B cell (primary cell): ENCODE results near the gene TLR5. TPM values are rescaled to one million over a fixed set of nuclear protein-coding genes. Genes with fewer than 3 reads are reported as not detected.

Source experiments
- ATAC-seq: fragments of 200-7000 bp; cut with Tn5 transposase; one replicate; pipeline ENCODE4 v1.10.0; 2021; ENCODE audit warnings: low read depth, mild to moderate bottlenecking, moderate number of reproducible peaks, moderate library complexity
- CTCF ChIA-PET: fragments of 350-600 bp; sonication (Branson Sonifier 250); formaldehyde crosslinking; loops from one replicate; lab custom pipeline; 2021; ENCODE audit warnings: antibody characterized with exemption, inconsistent platforms; lab: Charles Lee
- POLR2A ChIA-PET: fragments of 350-600 bp; sonication (Branson Sonifier 250); formaldehyde crosslinking; loops from one replicate; lab custom pipeline; 2021; ENCODE audit warnings: antibody characterized with exemption; lab: Charles Lee
- DNase-seq: peaks from one replicate; pipeline ENCODE4 v3.0.0; 2013
- H2AFZ ChIP-seq: 2 replicates; pipeline ENCODE4 v1.6.1; 2012; ENCODE audit warnings: mild to moderate bottlenecking, low read depth, low read length; ENCODE audit not compliant: insufficient read depth, poor library complexity, severe bottlenecking
- H3K27ac ChIP-seq, 2 donors: 1 replicate in 1 of 2; 2 replicates in 1 of 2; pipeline ENCODE4 v1.5.1; 2012 to 2013; ENCODE audit warnings: low read length in 2 of 2, mild to moderate bottlenecking in 2 of 2, moderate library complexity in 1 of 2
- H3K27me3 ChIP-seq, 4 experiments: fragments of 200-600 bp in 1 of 4; sonication (generic) in 1 of 4; replicated peaks in 1 of 4; 1 replicate in 2 of 4; 2 replicates in 2 of 4; pipeline versions ENCODE4 v1.6.1 to v1.7.0; 2013 to 2016; ENCODE audit warnings: low read length in 3 of 4, mild to moderate bottlenecking in 2 of 4, mixed read lengths in 1 of 4, moderate library complexity in 1 of 4; ENCODE audit not compliant: insufficient read depth in 4 of 4, control insufficient read depth in 3 of 4; ENCODE audit errors: control extremely low read depth in 1 of 4
- H3K36me3 ChIP-seq, 2 experiments: replicated peaks in 1 of 2; 1 replicate in 1 of 2; 2 replicates in 1 of 2; pipeline versions ENCODE4 v1.6.1 to v1.7.1; 2013; ENCODE audit warnings: low read length in 1 of 2; ENCODE audit not compliant: insufficient read depth in 2 of 2, control insufficient read depth in 1 of 2; ENCODE audit errors: control extremely low read depth in 1 of 2, extremely low read depth in 1 of 2
- H3K4me1 ChIP-seq, 2 donors: fragments of 200-600 bp in 1 of 2; sonication (generic) in 1 of 2; 1 replicate in 1 of 2; 2 replicates in 1 of 2; pipeline versions ENCODE4 v1.5.1 to v1.6.1; 2013 to 2017; ENCODE audit warnings: low read length in 2 of 2; ENCODE audit not compliant: control insufficient read depth in 2 of 2, insufficient read depth in 2 of 2
- H3K4me2 ChIP-seq: replicated peaks from 2 replicates; pipeline ENCODE3; 2012; ENCODE audit warnings: mild to moderate bottlenecking, low read depth, low read length; ENCODE audit not compliant: poor library complexity, severe bottlenecking
- H3K4me3 ChIP-seq, 5 experiments: fragments of 200-600 bp in 1 of 5; sonication (generic) in 1 of 5; 1 replicate in 3 of 5; 2 replicates in 2 of 5; pipeline versions ENCODE4 v1.5.1 to v1.7.0; 2011 to 2016; ENCODE audit warnings: low read length in 4 of 5, mild to moderate bottlenecking in 4 of 5, low read depth in 2 of 5, control low read depth in 1 of 5, moderate library complexity in 1 of 5; ENCODE audit not compliant: insufficient read depth in 1 of 5; ENCODE audit errors: control extremely low read depth in 1 of 5, extremely low read depth in 1 of 5
- H3K79me2 ChIP-seq: fragments of 200-600 bp; sonication (generic); one replicate; pipeline ENCODE4 v1.6.0; 2016; ENCODE audit warnings: low read length; ENCODE audit not compliant: control insufficient read depth, insufficient read depth
- H3K9ac ChIP-seq: fragments of 200-600 bp; sonication (generic); 2 replicates; pipeline ENCODE4 v1.6.1; 2017; ENCODE audit warnings: mild to moderate bottlenecking, low read length, moderate library complexity
- H3K9me3 ChIP-seq, 3 donors: one replicate each; pipeline versions ENCODE4 v1.6.1 to v1.7.1; 2013; ENCODE audit warnings: low read length in 2 of 3; ENCODE audit not compliant: control insufficient read depth in 2 of 3, insufficient read depth in 1 of 3; ENCODE audit errors: control extremely low read depth in 1 of 3
- H4K20me1 ChIP-seq: 2 replicates; pipeline ENCODE4 v1.6.0; 2012; ENCODE audit warnings: mild to moderate bottlenecking, low read length; ENCODE audit not compliant: insufficient read depth, control insufficient read depth, poor library complexity, severe bottlenecking
- H3K27ac Mint-ChIP-seq: one replicate; pipeline ENCODE4 v1.8.0; 2021; ENCODE audit warnings: mixed read lengths
- H3K27me3 Mint-ChIP-seq: one replicate; pipeline ENCODE4 v1.8.0; 2021; ENCODE audit warnings: mixed read lengths
- H3K4me1 Mint-ChIP-seq: one replicate; pipeline ENCODE4 v1.8.0; 2021; ENCODE audit warnings: mixed read lengths
- H3K4me3 Mint-ChIP-seq: one replicate; pipeline ENCODE4 v1.8.0; 2021; ENCODE audit warnings: mixed read lengths
- H3K9me3 Mint-ChIP-seq: one replicate; pipeline ENCODE4 v1.8.0; 2022; ENCODE audit warnings: mixed read lengths; ENCODE audit not compliant: insufficient read depth
- EZH2 ChIP-seq: IDR thresholded peaks from 2 replicates; pipeline ENCODE4 v1.6.1; 2012; ENCODE audit warnings: borderline replicate concordance, low read depth, mild to moderate bottlenecking, moderate library complexity, low read length; ENCODE audit not compliant: insufficient read depth, poor library complexity, severe bottlenecking
- WGBS: methylation state at CpG from one replicate; pipeline ENCODE4 v1.1.5; 2013; ENCODE audit warnings: missing lambda C conversion rate; ENCODE audit not compliant: insufficient coverage; 5-methylcytosine and 5-hydroxymethylcytosine counted together
- intact Hi-C: fragments of 100-400 bp; cut with micrococcal nuclease; formaldehyde crosslinking; loops from one replicate; pipeline ENCODE4 v1.10.0; 2022
- polyA plus RNA-seq: library from polyadenylated mRNA; depleted of rRNA; stranded (reverse); fragments of >200 nt; gene quantifications from 2 replicates; pipeline ENCODE4 v1.2.3, GENCODE V29; 2012
- total RNA-seq, 2 donors: library from RNA; stranded (reverse); fragments of 120-200 nt in 1 of 2; gene quantifications; 1 replicate in 1 of 2; 2 replicates in 1 of 2; pipeline versions ENCODE4 v1.2.3 to v1.2.4, GENCODE V29; 2013 to 2022
- TF ChIP-seq, protein P1 (sequence below): fragments of 200-600 bp; IDR thresholded peaks from one replicate; pipeline ENCODE4 v1.8.0; 2022; ENCODE audit warnings: antibody characterized with exemption, mild to moderate bottlenecking

The TLR5 gene
- total and polyA plus RNA-seq, 2 donors (not counting 1 experiment from before 2014, with no cell fraction given), result 0.21 TPM; not detected in 1

DNA sequence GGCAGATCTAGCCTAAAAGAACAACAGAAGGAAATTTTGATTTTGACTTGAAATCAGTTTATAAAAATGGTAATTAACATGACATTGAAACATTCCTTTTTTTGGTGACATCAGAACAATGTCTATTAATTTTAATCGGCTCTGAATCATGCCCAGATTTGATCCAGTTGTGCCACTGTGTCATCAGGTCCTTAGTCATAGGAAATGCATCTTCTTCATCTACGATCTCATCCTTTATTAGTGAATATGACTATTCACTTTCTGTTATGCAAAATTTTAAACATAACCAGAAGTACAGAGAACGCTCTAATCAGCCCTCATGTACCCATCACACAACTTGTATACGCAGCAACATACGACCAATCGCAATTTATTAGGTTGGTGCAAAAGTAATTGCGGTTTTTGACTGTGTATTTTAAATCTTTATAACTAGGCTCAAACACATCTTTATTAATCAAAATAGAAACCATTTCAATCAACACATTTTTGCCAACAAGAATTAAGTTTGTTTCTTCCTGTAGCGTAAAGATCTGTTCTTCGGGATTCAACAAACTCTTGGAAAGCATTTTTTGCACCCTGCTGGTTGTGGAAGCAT, 40.3 kb upstream of the TLR5 start:
- Histone ChIP-seq H3K9ac (no peak overlapping the region), H2AFZ (no peak overlapping the region), H3K4me2 (no peak overlapping the region), H3K27me3 (peaks cover 0 to 11% (median 4%) of the 10 kb centered on the region in 4 experiments), H4K20me1 (no peaks in the 10 kb centered on the region), H3K79me2 (no peaks in the 10 kb centered on the region), H3K9me3 (no peaks in the 10 kb centered on the region), H3K4me1 (no peaks in the 10 kb centered on the region), H3K36me3 (no peaks in the 10 kb centered on the region), H3K4me3 (no peak overlapping the region), H3K27ac (no peak overlapping the region)
- ChIA-PET POLR2A (no interaction called here), CTCF (no interaction called here)
- H3K4me3 Mint-ChIP-seq, result no peak overlapping the region
- H3K4me1 Mint-ChIP-seq, result no peaks in the 10 kb centered on the region
- no peak overlapping the region for H3K27ac Mint-ChIP-seq
- 100% methylated on average over 2 of the region's 9 CpGs for WGBS
- H3K9me3 Mint-ChIP-seq, result peaks cover 2% of the 10 kb centered on the region
- DNase-seq, result no peak
- TF ChIP-seq, protein P1, sequence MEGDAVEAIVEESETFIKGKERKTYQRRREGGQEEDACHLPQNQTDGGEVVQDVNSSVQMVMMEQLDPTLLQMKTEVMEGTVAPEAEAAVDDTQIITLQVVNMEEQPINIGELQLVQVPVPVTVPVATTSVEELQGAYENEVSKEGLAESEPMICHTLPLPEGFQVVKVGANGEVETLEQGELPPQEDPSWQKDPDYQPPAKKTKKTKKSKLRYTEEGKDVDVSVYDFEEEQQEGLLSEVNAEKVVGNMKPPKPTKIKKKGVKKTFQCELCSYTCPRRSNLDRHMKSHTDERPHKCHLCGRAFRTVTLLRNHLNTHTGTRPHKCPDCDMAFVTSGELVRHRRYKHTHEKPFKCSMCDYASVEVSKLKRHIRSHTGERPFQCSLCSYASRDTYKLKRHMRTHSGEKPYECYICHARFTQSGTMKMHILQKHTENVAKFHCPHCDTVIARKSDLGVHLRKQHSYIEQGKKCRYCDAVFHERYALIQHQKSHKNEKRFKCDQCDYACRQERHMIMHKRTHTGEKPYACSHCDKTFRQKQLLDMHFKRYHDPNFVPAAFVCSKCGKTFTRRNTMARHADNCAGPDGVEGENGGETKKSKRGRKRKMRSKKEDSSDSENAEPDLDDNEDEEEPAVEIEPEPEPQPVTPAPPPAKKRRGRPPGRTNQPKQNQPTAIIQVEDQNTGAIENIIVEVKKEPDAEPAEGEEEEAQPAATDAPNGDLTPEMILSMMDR, result no peak
- no peak for TF ChIP-seq EZH2
- no peak for ATAC-seq
- peaks cover 25% of the 10 kb centered on the region for H3K27me3 Mint-ChIP-seq
- intact Hi-C loops, result no loop called here

DNA sequence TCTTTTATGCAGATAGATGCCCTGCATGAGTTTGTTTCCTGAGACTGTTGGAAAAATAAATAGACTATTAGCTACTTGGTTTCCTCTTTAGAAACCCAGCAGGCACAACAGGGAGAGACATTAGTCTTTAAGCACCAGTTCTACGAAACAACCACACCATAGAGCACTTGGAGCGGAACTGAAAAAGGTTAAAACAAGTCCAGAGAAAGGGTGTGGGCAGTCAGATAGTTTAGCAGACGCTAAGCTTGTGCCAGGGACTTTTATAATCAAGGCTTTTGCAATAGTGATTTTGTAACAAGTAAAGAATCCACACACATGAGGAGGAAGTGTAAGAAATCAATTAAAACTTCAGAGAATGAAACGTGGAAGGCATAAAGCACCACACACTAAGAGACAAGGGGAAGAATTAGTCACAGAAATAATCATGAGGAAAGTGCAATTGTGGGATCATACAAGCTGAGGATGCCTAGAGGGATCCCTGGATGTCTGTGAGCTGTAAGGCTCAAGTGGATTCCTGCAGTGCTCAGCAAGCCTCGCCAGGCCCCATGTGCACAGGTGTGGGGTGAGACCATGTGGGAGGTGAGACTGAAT, 37.8 kb upstream of the TLR5 start:
- WGBS, result no CpG with 5 or more reads among the region's 5 CpGs
- no peak for DNase-seq
- Histone ChIP-seq H3K36me3 (no peaks in the 10 kb centered on the region), H3K9me3 (no peaks in the 10 kb centered on the region), H4K20me1 (no peaks in the 10 kb centered on the region), H3K9ac (no peak overlapping the region), H3K27me3 (peaks cover 0 to 11% (median 4%) of the 10 kb centered on the region in 4 experiments), H3K4me2 (no peak overlapping the region), H3K27ac (no peak overlapping the region), H2AFZ (no peak overlapping the region), H3K79me2 (no peaks in the 10 kb centered on the region), H3K4me1 (no peaks in the 10 kb centered on the region), H3K4me3 (no peak overlapping the region)
- ChIA-PET POLR2A (no interaction called here), CTCF (no interaction called here)
- TF ChIP-seq, protein P1, result no peak
- TF ChIP-seq EZH2, result no peak
- intact Hi-C loops, result no loop called here
- Mint-ChIP-seq H3K4me3 (no peak overlapping the region), H3K9me3 (no peaks in the 10 kb centered on the region), H3K27ac (no peak overlapping the region), H3K27me3 (peaks cover 33% of the 10 kb centered on the region), H3K4me1 (no peaks in the 10 kb centered on the region)
- ATAC-seq, result no peak
